Left ventricle myocardium superior (tissue), 1 donor: ENCODE measurements around the gene ZSWIM8. TPM values are rescaled to one million over a fixed set of nuclear protein-coding genes. Genes with fewer than 3 reads are reported as not detected.

Experiments
- ATAC-seq: fragments of 200-7000 bp; cut with Tn5 transposase; one replicate; pipeline ENCODE4 v1.9.1; 2020; ENCODE audit warnings: mild to moderate bottlenecking, moderate library complexity
- DNase-seq: peaks from one replicate; pipeline ENCODE4 v3.0.0-alpha.2; 2020
- intact Hi-C: fragments of 100-400 bp; cut with micrococcal nuclease; formaldehyde crosslinking; loops from one replicate; pipeline ENCODE4 v1.11.0; 2022
- total RNA-seq: library from RNA; stranded (reverse); fragmentation: NEBNext Ultra II Directional; extraction: Animal tissue kit (Norgen Biotek cat#: 25700); gene quantifications from one replicate; pipeline ENCODE4 v1.2.1, GENCODE V29; 2021
- donor health status: DM: no; HTN: yes; CAD: no; lungs with severe emphysema.

The ZSWIM8 gene
- total RNA-seq, 1 donor from 2014 or later: 53.9 TPM

DNA sequence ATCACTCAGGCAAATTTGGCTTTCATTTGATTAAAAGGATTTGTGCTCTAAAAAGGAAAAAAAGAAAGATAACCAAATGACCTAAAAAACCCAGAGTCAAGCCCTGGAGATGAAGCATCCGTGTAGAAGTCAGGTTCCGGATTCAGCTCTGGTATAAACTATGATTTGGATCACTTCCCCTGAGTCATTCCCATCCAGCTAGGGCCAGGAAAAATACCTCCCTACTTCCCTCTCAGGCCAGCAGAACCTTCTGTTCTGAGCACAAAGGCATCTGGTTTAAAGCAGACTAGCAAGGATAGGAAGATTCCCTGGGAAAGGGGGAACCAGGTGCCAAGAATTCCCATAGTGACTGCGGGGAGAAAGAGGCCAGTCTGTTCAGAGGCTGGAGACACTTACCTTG, 51.7 kb downstream of the ZSWIM8 start:
- intact Hi-C loops: no loop called here
- no peak for DNase-seq
- no peak for ATAC-seq

DNA sequence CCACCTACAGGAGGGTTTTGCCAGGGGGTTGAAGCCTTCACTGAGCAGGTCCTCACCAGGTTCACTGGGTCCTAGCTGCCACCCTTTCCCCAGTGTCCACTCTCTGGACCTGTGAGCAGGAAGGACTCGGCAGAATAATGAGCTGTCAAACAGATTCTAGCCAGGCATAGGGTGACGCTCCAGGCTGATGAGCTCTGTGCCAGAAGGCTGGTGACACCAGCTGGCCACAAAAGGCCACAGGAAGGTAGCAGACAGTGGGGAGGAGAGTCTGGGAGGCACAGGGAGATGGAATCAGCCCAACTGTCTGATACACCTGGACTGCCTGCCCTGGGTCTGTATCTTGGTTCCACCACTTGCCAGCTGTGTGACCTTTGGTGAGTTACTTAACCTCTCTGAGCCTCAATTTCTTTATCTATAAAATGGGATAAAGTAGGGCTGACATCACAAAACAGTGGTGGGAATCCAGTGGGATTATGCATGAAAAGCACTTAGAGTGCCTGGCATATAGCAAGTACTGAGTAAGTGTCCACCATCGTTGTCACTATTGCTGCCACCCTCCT, 52.7 kb downstream of the ZSWIM8 start:
- ATAC-seq (no peak), DNase-seq (no peak)
- intact Hi-C loops: no loop called here

DNA sequence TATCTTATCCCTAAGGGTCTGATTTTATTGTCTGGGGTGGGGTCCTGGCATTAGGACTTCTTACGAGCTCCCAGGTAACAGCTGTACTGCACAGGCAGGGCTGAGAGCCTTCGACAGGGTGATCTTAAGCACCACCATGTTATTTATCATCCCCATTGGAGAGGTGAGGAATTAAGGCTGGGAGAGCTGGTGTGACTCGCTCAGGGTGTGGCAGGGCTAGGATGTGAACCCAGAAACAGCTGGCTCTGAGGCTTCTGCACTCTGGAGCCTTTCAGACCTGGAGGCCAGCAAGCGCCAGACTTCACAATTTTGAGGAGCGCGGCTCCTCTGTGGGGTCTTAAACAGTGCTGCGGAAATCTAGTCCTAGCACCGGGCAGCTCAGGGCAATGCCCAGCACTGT, 53.4 kb downstream of the ZSWIM8 start:
- intact Hi-C loops: no loop called here
- DNase-seq (no peak), ATAC-seq (no peak)

DNA sequence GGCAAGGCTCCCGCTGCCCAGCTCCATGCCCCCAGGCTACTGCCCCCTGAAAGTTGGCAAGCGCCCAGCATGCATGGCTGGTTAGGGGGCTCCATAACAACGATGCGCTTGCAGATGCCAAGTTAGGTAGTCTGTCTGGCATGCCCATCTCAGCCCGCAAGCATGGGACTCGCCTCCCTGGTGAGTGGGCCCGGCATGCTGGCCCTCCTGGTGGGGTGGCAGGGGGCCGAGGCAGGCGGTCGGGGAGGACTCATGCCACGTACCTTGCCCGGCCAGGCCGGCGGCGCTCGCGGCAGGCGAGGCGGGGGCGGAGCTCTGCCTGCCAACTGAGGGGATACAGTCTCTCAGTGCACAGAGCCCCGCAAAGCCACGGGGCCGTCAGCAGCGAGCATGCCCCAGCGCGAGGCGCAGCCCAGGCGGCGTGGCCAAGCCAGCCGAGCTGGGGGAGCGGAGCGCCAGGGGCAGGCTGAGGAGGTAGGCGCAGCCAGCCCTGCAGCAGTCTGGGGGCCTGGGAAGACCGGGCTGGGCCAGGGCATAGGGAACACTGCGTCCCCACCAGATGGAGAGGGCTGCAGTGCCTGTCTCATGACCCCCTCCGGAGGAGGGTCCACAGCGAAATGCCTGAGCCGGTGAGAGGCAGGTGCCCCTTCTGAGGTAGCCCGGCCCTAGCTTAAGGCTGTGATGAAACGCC, 54.0 kb downstream of the ZSWIM8 start:
- DNase-seq: no peak
- ATAC-seq: no peak
- intact Hi-C loops: no loop called here

DNA sequence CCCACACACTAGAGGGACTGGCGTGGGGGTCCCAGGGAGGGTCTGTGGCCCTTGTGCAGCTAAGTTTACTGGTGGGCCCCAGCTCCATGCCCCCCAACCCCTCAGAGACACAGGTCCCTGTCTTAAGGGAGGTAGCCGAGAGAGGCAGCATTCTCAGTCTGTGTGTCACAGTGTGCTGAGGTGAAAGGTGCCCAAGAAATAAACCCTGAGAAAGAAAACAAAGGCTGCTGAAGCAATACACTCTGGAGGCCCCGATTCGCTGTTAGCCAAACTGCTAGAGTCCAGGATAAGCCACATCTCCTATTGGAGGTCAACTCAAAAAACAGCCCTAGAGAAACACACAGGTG, 54.6 kb downstream of the ZSWIM8 start:
- intact Hi-C loops: no loop called here
- no peak for DNase-seq
- no peak for ATAC-seq

DNA sequence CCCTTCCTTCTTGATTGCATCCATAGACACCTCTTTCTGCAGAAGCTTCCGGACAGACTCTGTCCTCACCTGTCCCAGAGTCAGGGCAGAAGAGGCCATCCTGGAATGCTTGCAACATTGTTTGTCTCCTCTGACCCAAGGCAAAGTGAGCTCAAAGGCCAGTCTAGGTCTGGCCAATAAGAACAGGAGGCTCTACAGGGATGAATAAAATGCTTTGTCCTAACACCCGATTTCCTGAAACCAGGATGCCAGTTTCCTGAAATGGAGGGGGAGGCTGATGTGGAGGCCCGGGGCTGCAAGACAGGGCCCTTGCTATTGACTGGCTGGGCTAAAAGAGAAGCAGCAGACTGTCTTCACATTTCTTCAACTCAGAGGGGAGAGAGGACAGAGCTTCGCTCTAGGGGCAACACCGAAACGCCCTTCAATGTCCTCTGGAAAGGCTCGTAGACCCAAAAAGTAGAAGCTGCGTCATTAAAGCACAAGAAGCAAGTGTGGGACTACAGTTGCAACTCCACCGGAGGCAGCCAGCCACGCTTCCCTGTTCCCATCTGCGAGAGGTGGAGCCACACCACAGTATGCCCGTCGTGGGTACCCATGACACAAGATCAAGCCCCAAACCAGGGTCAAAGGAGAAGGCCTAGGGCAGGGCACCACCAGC, 55.1 kb downstream of the ZSWIM8 start:
- intact Hi-C loops: no loop called here

DNA sequence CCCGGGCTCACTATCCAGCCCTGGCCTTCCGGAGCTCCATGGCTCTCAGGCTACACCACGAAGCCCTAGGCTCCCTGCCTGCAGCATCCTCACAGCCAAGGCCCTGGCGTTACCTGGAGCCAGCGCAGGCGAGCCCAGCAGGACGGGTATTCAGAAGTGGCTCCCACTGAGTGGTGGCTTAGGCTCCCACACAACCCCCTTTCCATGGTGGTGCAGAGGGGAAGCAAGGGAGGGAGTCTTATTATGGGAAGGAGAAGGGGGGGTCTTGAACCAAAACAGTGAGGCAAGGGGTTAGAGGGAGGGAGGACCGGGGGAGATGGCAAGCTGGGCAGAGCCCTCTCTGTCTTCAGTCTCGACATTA, 55.6 kb downstream of the ZSWIM8 start:
- DNase-seq: no peak
- intact Hi-C loops: no loop called here
- no peak for ATAC-seq

More for the DNA sequence above, 55.1 kb downstream of the ZSWIM8 start:
- DNase-seq (no peak), ATAC-seq (no peak)

DNA sequence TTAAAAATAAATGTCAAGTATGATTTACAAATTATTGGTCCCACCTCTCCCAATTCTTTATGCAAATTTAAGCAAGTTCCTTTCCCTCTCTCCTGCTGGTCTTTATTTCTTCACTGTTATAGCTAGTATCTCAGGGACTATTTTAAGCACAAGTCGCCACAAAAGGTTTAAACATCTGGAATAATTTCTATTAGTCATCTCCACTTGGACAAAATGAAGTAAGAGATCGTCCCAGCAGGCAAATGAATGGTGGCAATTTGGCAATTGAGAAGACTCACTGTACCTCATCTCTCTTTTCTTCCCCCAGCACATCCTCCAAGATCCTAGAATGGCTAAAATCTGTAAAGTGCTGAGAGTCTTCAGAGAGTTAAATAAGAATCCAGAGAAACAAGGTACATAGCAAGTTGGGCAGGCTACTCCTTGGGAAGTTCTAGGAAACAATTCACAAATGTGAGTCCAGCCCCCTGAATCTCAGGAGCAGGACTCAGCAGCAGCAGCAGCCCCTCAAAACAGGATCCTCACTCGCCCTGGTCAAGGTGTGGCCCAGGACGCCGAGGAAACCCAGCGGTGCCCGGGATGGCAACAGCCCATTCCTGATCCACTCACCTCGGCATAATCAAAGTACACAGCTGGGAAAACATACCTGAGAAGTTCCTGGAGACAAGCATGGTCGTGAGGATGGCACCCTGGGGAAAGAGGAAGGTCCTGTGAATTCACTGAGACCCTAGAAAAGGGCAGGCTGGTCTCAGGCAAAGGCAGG, 56.3 kb downstream of the ZSWIM8 start:
- intact Hi-C loops: no loop called here
- ATAC-seq: no peak
- no peak for DNase-seq

DNA sequence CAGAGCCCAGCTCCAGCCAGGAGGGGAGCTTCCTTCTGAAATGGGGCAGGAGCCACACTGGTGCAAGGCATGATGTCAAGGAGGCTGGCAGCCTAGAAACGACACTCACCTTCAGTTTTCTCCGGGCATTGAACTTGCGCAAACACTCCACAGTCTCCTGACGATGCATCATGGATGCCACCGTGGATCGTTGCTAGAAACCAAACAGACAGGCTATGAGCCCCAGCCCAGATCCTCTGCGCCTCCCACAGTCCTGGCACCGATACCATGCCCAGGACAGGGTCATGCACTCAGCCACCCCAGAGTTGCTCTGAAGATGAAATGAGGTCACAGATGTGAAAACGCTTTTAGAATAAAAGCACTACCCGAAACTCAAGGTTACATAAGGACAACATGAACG, 56.9 kb downstream of the ZSWIM8 start:
- intact Hi-C loops: no loop called here
- ATAC-seq (no peak), DNase-seq (no peak)

DNA sequence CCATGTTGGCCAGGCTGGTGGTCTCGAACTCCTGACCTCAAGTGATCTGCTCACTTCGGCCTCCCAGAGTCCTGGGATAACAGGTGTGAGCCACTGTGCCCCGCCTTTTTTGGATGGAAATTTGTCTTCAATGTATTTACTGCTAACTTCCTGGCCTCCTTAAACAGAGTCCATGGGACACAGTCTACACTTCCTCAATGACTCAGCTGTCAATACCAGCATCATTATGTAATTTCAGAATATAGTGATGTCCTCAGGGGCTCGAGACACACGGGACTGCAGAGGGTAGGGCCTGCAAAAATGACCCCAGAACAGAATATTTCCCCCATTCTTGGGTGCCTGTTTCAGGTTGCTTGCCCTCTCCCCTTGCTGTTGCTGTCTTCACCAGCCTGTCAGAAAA, 57.9 kb downstream of the ZSWIM8 start:
- no peak for DNase-seq
- no peak for ATAC-seq
- intact Hi-C loops: no loop called here

DNA sequence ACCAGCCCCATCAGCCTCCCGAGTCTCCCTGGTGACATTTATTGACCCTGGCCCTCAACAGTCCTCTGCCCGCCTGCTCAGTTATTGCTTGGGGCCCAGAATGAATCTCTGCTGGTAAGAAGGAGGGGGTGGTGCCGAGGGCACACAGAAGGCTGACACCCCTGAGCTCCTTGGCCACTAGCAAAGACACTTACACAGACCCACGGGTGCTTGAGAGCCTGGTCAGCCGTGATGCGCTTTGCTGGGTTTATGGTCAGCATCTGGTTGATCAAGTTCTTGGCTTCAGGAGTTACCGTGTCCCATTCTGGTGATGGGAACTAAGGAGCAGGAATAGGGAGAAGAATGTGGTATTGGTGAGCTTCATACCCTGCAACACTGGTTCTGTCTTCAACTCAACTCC, 61.6 kb downstream of the ZSWIM8 start:
- intact Hi-C loops: loop anchor here (5.0 kb wide), 1 partner anchor 35 kb away; no protein-coding TSS in a partner anchor
- no peak for ATAC-seq
- DNase-seq: no peak

DNA sequence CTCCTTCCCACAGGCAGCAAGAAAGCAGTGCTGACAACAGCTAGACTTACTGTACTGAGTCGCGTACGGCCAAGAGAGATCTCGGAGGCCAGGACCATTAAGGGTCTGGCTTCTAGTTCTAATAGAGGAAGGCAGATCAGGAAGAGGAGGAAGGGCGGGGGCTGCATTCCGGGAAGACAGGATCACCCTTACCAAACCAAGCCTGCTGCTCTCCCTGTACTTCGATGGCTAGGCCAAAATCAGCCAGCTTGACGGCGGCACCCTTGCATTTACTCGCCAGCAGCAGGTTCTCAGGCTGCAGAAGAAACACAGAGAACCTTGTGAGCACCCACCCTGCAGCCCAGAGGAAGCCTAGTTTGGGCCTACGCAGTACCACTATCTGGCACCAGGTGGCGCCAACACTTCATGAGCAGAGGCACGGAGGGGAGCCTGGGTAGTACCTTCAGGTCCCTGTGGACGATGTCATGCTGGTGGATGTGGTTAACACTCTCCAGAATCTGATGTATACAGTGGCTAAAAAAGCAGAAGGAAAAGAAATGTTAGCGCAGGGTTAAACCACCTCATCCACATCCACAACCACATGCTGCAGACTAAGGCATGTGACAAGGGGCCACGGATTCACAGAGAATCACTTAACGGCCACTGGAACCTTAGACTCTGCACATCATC, 63.5 kb downstream of the ZSWIM8 start:
- DNase-seq (peak; percentile 90), ATAC-seq (peak; percentile 89)
- intact Hi-C loops: loop anchor here (5.0 kb wide), 1 partner anchor 33 kb away; no protein-coding TSS in a partner anchor

DNA sequence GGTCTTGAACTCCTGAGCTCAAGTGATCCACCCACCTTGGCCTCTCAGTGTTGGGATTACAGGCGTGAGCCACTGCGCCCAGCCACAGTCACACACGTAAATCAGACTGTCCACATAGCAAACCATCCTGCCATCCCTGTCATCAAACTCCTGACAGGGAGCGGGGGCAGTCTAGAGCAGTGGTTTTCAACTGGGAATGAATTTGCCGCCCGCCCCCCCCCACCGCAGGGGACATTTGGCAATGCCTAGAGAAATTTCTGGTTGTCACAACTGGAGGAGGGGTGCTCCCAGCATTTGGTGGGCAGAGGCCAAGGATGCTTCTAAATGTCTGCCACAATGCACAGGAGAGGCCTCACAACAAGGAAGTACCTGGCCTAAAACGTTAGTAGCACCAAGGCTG, 64.8 kb downstream of the ZSWIM8 start:
- intact Hi-C loops: no loop called here
- ATAC-seq: no peak
- DNase-seq: no peak

DNA sequence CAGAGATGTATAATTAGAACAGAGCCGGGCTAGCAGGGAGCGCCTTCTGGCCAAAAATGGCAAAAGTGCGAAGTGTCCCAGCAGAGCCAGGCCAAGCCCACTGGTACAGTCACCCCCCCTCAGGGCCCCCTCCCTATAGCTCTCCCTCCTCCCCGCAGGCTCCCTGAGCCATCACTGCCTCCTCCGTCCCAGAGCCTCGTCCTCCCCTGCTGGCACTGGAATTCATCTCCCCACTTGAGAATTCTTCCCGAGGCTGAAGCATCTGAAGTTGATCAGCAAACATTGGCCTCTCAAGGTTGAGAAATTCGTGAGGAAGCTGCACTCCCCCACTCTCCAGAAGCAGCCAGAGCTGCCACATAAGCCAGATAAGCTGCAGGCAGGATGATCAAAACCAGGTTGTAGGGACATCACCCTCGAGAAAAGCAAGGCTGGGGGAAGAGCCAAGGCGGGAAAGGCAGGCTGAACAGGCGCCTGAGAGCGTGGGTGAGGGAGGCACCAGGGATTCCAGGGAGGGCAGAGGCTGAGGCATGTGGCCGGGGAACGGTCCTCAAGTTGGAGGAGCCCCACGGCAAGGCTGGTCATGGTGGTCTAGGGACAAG, 65.6 kb downstream of the ZSWIM8 start:
- peak; percentile 47 for DNase-seq
- intact Hi-C loops: no loop called here
- ATAC-seq: peak; percentile 34

Other genes starting within 250 kb of the ZSWIM8 start
- 22.4 TPM for gene USP54, start 194.3 kb upstream of the ZSWIM8 start, total RNA-seq
- 0.32 TPM for gene MYOZ1, start 144.1 kb upstream of the ZSWIM8 start, total RNA-seq
- 237 TPM for gene SYNPO2L, start 129.6 kb upstream of the ZSWIM8 start, total RNA-seq
- gene AGAP5, start 87.5 kb upstream of the ZSWIM8 start, total RNA-seq: 3.2 TPM
- 50.5 TPM for gene SEC24C, start 41.2 kb upstream of the ZSWIM8 start, total RNA-seq
- gene CHCHD1, start 3.6 kb upstream of the ZSWIM8 start, total RNA-seq: 29.2 TPM
- 11.7 TPM for gene NDST2, start 26.0 kb downstream of the ZSWIM8 start, total RNA-seq
- 11.9 TPM for gene CAMK2G, start 88.9 kb downstream of the ZSWIM8 start, total RNA-seq
- gene PLAU, start 125.5 kb downstream of the ZSWIM8 start, total RNA-seq: 6.6 TPM
- gene VCL, start 212.5 kb downstream of the ZSWIM8 start, total RNA-seq: 238 TPM